Urinary bladder (tissue), 4 donors: ENCODE measurements around the gene EDIL3. TPM values are rescaled to one million over a fixed set of nuclear protein-coding genes. Genes with fewer than 3 reads are reported as not detected.

Experiments
- DNase-seq: peaks from one replicate; pipeline ENCODE4 v3.0.0-alpha.2; 2015; ENCODE audit errors: extremely low spot score
- H3K27ac ChIP-seq: one replicate; pipeline ENCODE4 v1.5.1; 2013; ENCODE audit warnings: low read depth, mild to moderate bottlenecking, moderate library complexity
- H3K36me3 ChIP-seq: one replicate; pipeline ENCODE4 v1.6.1; 2013; ENCODE audit warnings: mild to moderate bottlenecking, moderate library complexity; ENCODE audit not compliant: insufficient read depth
- H3K4me1 ChIP-seq: one replicate; pipeline ENCODE4 v1.6.1; 2013; ENCODE audit warnings: mild to moderate bottlenecking, moderate library complexity; ENCODE audit not compliant: insufficient read depth
- H3K4me3 ChIP-seq: one replicate; pipeline ENCODE4 v1.5.1; 2013; ENCODE audit warnings: low read depth, low read length
- WGBS: extraction: QIAGEN DNeasy Blood & Tissue Kit; methylation state at CpG from one replicate; pipeline ENCODE4 v1.1.7; 2013; 5-methylcytosine and 5-hydroxymethylcytosine counted together
- polyA plus RNA-seq: library from polyadenylated mRNA; stranded (reverse); fragments of 200-250 nt; gene quantifications from one replicate; pipeline ENCODE4 v1.2.3, GENCODE V29; 2013
- total RNA-seq: library from RNA; depleted of rRNA; stranded (reverse); fragments of >200 nt; gene quantifications from one replicate; pipeline ENCODE4 v1.2.3, GENCODE V29; 2014
- donor health status: healthy with polysubstance abuse.
- donor health status: healthy.

Gene EDIL3
- total and polyA plus RNA-seq, 2 donors: 19.2 to 45.5 TPM

DNA sequence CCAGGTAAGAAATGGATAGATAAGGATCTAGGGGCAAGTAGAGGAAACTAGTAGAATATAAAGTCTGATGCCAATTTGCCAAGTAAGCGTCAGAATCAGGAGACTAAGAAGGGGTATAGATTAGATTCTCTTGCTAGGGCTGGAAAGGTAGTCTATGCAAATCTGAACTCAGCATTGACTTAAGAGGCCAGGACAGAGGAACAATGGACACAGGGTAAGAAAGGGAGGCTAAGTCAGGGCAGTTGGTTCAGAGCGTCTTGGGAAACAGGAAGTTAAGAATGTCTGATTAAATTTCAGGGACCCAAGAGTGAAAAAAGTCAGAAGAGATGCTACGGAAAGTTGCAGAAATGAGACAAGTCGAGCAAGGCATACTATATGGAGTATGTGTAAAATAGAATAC lies 400.8 kb downstream of the EDIL3 start:
- WGBS: 85% methylated on average over 4 of the region's 4 CpGs
- Histone ChIP-seq H3K4me1 (no peaks in the 10 kb centered on the region), H3K27ac (no peak overlapping the region), H3K4me3 (no peak overlapping the region), H3K36me3 (no peaks in the 10 kb centered on the region)
- no peak for DNase-seq

DNA sequence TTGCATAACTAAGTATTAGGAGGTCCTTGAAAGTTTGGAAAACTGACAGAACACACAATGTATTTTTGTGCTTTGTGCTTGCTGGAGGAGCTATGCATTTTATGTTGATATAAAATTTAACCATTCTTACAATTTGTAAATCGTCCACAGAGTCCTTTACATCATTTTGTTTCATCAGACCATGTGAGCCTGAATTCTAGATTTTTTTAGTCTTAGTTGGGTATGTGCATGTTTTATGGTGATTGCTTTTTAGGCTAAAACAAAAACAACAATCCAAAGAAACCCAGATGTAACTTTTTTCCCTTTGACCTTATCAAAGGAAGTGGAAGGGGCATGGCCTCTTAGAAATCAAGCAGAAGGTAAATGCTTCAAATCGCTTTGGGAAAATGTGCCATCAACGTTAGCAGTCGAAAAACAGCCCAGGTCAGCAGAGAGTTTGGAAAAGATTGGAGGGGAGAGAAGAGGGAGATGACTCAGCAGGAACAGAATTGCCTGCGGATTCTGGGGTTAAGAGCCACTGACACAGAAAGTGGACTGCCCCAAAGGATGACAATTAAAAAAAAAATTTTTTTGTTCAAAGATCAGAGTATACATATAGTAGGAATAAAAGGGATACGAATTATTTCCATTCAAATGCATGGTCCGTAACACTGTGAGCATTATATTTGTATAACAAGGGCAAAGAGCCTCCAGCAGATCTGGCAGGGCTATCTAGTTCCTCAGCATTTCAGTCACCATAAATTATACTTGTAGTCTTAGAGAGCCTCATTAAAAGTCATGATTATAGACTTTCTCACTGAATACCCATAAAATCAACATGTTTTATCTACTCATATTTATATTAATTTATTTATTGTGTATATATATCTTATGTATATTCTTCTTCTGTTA lies 410.5 kb downstream of the EDIL3 start:
- no peak for DNase-seq
- 50% methylated on average over 7 of the region's 7 CpGs for WGBS

DNA sequence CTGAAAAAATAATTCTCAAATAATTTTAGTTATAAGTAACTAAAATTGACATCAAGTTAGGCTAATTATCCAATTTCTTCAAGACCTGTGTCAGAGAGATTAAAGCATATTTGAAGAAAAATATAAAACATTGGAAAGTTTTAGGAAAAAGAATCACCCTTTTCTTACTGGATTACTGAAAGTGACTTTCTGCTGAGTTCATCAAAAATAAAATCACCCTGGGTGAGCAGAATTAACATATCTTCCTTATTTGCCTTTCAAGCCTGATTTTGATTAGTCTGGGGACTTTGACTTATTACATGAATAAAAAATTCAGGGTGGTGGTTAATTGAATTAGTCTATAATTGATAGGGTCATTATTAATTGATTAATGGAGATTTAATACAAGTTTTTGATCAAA lies 411.8 kb downstream of the EDIL3 start:
- H3K27ac ChIP-seq: no peak overlapping the region
- no peak for DNase-seq
- H3K4me1 ChIP-seq: no peaks in the 10 kb centered on the region
- H3K36me3 ChIP-seq: no peaks in the 10 kb centered on the region
- no peak overlapping the region for H3K4me3 ChIP-seq

More for the DNA sequence above, 410.5 kb downstream of the EDIL3 start:
- Histone ChIP-seq H3K4me3 (no peak overlapping the region), H3K27ac (no peak overlapping the region), H3K36me3 (no peaks in the 10 kb centered on the region), H3K4me1 (no peaks in the 10 kb centered on the region)

- DNase-seq: no peak
These were observed 412.4 kb downstream of the EDIL3 start for GRCh38 chr5:83972236-83972635.

DNA sequence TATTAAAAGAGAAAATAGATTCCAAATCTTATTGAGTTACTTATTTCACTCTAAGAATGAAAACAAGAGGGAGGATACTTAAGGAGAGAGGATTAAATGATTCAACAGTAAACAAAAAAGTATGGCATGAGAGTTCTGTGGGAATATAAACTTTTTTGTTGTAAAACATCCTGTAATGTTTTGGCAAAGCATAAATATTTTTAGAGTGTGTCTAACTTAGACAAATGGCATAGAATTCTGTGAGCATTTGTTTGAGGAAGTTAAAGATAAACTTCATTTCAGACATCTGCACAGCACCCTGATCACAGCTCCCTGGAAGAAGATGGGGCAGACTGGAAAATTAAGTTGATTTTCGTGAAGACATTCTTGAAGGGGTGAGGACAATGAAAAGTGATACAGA lies 417.3 kb downstream of the EDIL3 start:
- no peaks in the 10 kb centered on the region for H3K36me3 ChIP-seq
- H3K27ac ChIP-seq: no peak overlapping the region
- DNase-seq: no peak
- 40% methylated on average over 1 of the region's 1 CpG for WGBS
- H3K4me1 ChIP-seq: no peaks in the 10 kb centered on the region
- H3K4me3 ChIP-seq: no peak overlapping the region

More at GRCh38 chr5:83972236-83972635, 412.4 kb downstream of the EDIL3 start:
- H3K27ac ChIP-seq: no peak overlapping the region
- no peaks in the 10 kb centered on the region for H3K36me3 ChIP-seq
- no peak overlapping the region for H3K4me3 ChIP-seq
- no peaks in the 10 kb centered on the region for H3K4me1 ChIP-seq

GRCh38 chr5:83965441-83965840 lies 419.2 kb downstream of the EDIL3 start:
- Histone ChIP-seq H3K27ac (no peak overlapping the region), H3K36me3 (no peaks in the 10 kb centered on the region), H3K4me1 (no peaks in the 10 kb centered on the region), H3K4me3 (no peak overlapping the region)
- no peak for DNase-seq
- 34% methylated on average over 3 of the region's 3 CpGs for WGBS

DNA sequence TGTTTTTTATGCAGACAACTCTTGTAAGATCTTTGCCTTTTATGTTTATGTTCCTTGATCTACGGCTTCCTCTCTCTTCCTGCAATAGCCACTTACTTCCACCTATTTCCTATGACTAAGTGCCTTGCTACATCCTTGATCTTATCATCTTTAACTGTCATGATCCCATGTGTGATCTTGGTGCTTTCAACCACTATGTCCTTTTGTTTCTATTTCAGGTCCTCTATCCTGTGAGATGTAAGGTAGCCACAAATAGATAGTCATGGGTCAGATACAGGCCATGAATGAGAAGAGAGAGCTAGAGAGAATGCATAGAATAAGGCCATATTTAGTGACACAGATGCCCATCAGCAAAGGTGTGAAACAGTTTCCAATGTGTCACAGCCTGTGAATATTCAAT lies 420.4 kb downstream of the EDIL3 start:
- Histone ChIP-seq H3K4me1 (no peaks in the 10 kb centered on the region), H3K36me3 (no peaks in the 10 kb centered on the region), H3K4me3 (no peak overlapping the region), H3K27ac (no peak overlapping the region)
- DNase-seq: no peak
- WGBS: 81% methylated on average over 1 of the region's 1 CpG

DNA sequence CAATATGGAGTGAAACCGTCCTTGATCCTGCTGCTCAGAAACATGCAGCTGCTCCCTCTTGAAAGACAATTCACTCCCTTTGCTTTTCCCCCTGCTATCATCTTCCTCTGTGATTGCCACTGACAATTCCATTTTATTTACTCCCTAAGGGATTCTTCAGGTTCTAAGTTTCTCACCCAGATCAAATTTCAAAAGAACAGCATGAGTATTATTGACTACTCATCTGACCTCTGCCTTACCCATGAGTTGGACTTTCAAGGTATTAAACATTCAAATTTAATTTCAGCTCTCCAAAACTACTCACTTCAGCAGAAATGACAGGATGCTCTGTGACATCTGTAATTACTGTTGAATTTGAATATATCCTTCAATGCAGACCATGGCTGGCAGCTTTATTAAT lies 427.5 kb downstream of the EDIL3 start:
- WGBS: 84% methylated on average over 1 of the region's 1 CpG

GRCh38 chr5:83956386-83956785 lies 428.3 kb downstream of the EDIL3 start:
- no peak overlapping the region for H3K4me3 ChIP-seq
- H3K27ac ChIP-seq: no peak overlapping the region
- H3K36me3 ChIP-seq: no peaks in the 10 kb centered on the region
- DNase-seq: no peak
- H3K4me1 ChIP-seq: no peaks in the 10 kb centered on the region

More for the DNA sequence above, 427.5 kb downstream of the EDIL3 start:
- Histone ChIP-seq H3K4me1 (no peaks in the 10 kb centered on the region), H3K27ac (no peak overlapping the region), H3K36me3 (no peaks in the 10 kb centered on the region), H3K4me3 (no peak overlapping the region)
- DNase-seq: no peak

DNA sequence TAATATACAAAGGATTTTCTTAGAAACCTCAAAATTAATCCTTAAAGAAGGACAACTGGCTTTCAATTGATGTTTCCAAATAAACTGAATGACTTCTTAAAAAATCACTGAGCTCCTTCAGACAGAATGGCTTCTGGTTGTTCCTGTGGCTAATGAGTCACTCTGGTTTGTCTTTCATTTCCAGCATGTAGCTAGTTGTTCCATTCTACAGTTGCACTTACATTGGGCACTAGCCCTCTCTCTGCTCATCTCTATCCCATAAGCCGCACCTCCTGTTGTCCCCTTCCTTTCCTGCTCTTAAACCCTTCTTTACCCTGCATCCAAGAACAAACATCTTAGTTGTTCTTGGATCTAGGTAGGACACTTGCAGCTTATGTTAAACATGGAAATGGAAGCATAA lies 428.8 kb downstream of the EDIL3 start:
- H3K36me3 ChIP-seq: no peaks in the 10 kb centered on the region
- no peak overlapping the region for H3K4me3 ChIP-seq
- no peak for DNase-seq
- no peak overlapping the region for H3K27ac ChIP-seq
- 98% methylated on average over 1 of the region's 1 CpG for WGBS
- H3K4me1 ChIP-seq: no peaks in the 10 kb centered on the region

DNA sequence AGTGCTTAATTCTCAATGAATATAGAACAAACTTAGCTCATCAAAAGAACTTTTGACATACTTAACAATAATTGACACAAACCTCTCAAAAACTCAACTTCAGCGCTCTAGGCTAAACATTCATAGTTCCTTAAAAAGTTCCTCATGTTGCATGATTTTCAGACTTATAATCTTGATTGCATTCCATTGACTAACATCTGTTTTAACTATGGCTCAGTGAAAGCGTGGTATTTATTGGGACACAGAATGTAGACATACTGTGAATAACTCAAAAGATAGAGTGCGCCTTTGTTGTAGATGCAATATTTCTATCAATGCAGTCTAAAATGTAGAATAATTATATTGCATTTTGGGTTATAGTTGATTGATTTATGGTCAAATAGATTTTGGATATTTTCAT lies 436.9 kb downstream of the EDIL3 start:
- 92% methylated on average over 3 of the region's 3 CpGs for WGBS
- Histone ChIP-seq H3K4me3 (no peak overlapping the region), H3K36me3 (no peaks in the 10 kb centered on the region), H3K27ac (no peak overlapping the region), H3K4me1 (no peaks in the 10 kb centered on the region)
- DNase-seq: no peak

DNA sequence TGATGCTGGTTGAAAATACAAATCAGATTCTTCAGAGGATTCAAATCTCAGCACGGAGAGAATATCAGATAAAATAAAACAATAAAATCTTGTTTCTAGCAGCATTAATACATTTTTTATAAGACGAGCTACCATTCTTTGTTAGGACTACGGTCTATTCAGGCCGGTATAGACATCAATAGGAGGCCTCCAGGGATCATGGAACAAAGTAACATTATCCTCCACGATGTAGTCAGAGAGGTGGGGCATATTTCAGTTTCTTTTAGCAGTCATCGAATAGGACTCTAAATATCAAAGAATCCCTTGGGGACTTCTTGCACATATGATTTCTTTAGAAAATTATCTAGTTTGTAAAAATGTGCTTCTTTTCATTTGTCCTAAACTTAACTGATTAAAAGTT lies 438.2 kb downstream of the EDIL3 start:
- WGBS: 67% methylated on average over 6 of the region's 6 CpGs
- no peak overlapping the region for H3K27ac ChIP-seq
- no peaks in the 10 kb centered on the region for H3K36me3 ChIP-seq
- H3K4me1 ChIP-seq: no peaks in the 10 kb centered on the region
- H3K4me3 ChIP-seq: no peak overlapping the region
- no peak for DNase-seq

DNA sequence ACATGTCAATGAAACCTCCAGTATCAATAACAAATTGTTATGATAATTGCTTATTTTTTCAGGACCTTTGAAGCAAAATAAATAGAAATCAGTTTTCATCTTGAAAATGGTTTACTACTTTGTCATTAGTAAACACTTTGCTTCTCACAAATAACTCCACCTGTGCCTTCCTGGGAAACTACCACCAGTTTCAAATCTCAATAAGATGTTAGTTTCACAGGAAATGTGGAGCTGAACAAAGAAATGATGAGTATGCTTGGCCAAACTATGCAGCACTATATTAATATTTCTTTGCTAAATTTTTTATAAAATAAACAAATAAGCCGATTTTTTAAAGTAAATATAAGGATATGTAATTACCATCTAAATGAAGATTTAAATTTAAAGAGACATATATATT lies 442.5 kb downstream of the EDIL3 start:
- H3K36me3 ChIP-seq: no peaks in the 10 kb centered on the region
- WGBS: 74% methylated on average over 1 of the region's 1 CpG
- DNase-seq: no peak
- H3K4me1 ChIP-seq: no peaks in the 10 kb centered on the region
- H3K27ac ChIP-seq: no peak overlapping the region
- no peak overlapping the region for H3K4me3 ChIP-seq

GRCh38 chr5:83937837-83938236 lies 446.8 kb downstream of the EDIL3 start:
- DNase-seq: no peak
- Histone ChIP-seq H3K36me3 (no peaks in the 10 kb centered on the region), H3K4me1 (no peaks in the 10 kb centered on the region), H3K27ac (no peak overlapping the region), H3K4me3 (no peak overlapping the region)
- 35% methylated on average over 1 of the region's 1 CpG for WGBS

DNA sequence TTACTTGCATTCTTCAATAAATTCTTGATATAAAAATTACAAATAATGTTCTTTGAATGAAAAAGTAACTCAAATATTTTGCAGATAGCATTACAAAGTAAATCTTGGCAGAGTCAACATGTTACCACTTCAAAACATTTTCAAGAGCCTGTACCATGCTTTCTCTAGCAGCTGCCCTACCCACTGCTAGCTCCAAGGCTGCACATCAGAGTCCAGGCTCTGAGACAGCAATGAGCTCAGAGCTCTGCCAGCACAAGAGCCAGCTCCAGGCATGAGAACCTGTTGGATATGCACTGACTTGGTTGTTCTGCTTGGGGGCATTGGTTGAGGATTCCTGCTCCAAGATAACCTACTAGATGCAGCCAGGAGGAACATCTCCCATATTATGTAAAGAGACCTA lies 452.7 kb downstream of the EDIL3 start:
- no peak overlapping the region for H3K4me3 ChIP-seq
- DNase-seq: no peak
- H3K36me3 ChIP-seq: no peaks in the 10 kb centered on the region
- H3K27ac ChIP-seq: no peak overlapping the region
- H3K4me1 ChIP-seq: no peaks in the 10 kb centered on the region
